Central memory CD8-positive, alpha-beta T cell (primary cell): ENCODE results near the gene MYOF.
A peak's percentile ranks its signal among the peaks of the same experiment; 100 is the strongest.

Experiments
- ATAC-seq: fragments of 150-1000 bp; cut with Tn5 transposase; replicated peaks from 2 replicates; pipeline ENCODE4 v1.10.0; 2022; ENCODE audit warnings: mild to moderate bottlenecking, moderate FRiP score, moderate number of reproducible peaks; ENCODE audit not compliant: poor library complexity, severe bottlenecking; ENCODE audit errors: extremely low read depth
- DNase-seq, 2 donors: peaks; one replicate each; pipeline ENCODE4 v3.0.0; 2021; ENCODE audit warnings: low spot score in 2 of 2
- H3K27ac Mint-ChIP-seq: one replicate; pipeline ENCODE4 v1.8.0; 2022; ENCODE audit warnings: low read depth, mild to moderate bottlenecking, moderate library complexity, mixed read lengths
- H3K27me3 Mint-ChIP-seq: one replicate; pipeline ENCODE4 v1.8.0; 2022; ENCODE audit warnings: mixed read lengths
- H3K36me3 Mint-ChIP-seq: one replicate; pipeline ENCODE4 v1.8.0; 2022; ENCODE audit warnings: mild to moderate bottlenecking, moderate library complexity, mixed read lengths; ENCODE audit not compliant: insufficient read depth
- H3K4me1 Mint-ChIP-seq: one replicate; pipeline ENCODE4 v1.8.0; 2022; ENCODE audit warnings: mixed read lengths
- H3K4me3 Mint-ChIP-seq: one replicate; pipeline ENCODE4 v1.8.0; 2022; ENCODE audit warnings: mild to moderate bottlenecking, moderate library complexity, mixed read lengths
- H3K9me3 Mint-ChIP-seq: one replicate; pipeline ENCODE4 v1.8.0; 2022; ENCODE audit warnings: mixed read lengths

The MYOF gene

GRCh38 chr10:93496322-93497041 lies 14.3 kb upstream of the MYOF start, which contains the start of gene CEP55:
CEP55 (plus strand) TSS chr10:93496612; CDS start chr10:93500052, 3,440 bp downstream.
- peaks cover 19% of the 10 kb centered on the region for H3K4me1 Mint-ChIP-seq
- DNase-seq (peak; percentile 92 to 94), ATAC-seq (peak; percentile 99)
- H3K27me3 Mint-ChIP-seq, result no peaks in the 10 kb centered on the region
- H3K4me3 Mint-ChIP-seq, result peak within 1 kb of the TSS; percentile 84
- peaks cover 7% of the 10 kb centered on the region for H3K36me3 Mint-ChIP-seq
- peak within 1 kb of the TSS; percentile 56 for H3K27ac Mint-ChIP-seq
- H3K9me3 Mint-ChIP-seq, result no peaks in the 10 kb centered on the region

DNA sequence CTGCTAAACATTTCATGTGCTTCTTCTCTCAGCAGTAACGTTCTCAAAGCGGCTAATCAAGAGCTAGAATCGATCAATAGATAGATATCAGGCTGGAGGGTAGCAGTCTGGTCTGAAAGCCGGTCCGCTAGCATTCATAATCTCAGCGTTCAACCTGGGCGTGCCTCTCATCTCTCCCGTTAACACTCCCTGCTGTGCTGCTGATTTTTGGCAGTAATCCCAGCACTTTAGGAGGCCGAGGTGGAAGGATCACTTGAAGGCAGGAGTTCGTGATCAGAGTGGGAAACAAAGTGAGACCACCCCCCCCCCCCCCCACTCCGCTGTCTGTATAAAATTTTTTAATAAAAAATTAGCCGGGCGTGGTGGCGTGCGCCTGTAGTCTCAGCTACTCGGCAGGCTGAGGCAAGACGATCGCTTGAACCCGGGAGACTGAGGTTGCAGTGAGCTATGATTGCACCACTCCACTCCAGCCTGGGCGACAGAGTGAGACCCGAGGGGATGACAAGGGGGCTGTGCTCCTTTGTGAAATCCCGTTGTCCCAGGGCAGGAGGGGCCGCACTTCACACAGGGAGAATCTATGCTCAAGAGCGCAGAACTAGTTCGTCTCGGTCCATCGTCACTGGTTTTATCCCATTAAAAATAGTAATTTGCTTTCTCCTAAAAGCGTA lies 13.7 kb upstream of the MYOF start:
- H3K36me3 Mint-ChIP-seq, result peaks cover 7% of the 10 kb centered on the region
- H3K27ac Mint-ChIP-seq, result peak overlapping the region; percentile 56
- DNase-seq, result no peak

DNA sequence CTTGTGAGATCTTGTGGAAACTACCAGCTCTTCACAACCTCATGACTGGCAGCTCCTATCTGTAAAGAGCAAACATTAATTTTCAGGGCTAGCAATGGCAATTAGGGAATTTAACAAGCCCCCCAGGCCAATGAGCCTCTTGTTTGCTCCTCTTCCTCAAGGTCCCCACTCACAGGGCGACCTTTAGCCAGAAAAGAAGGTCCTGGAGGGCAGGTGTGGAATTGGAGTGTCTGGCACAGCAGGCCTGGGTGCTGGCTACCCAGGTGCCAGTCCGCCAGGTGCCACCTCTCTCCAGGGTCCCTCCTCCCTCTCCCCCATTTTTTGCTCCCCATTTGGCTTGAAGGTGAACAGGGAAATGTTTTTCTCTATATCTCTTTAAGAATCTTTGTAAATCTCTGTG lies 12.4 kb upstream of the MYOF start:
- Mint-ChIP-seq H3K4me1 (peaks cover 19% of the 10 kb centered on the region), H3K27ac (no peak overlapping the region), H3K9me3 (no peaks in the 10 kb centered on the region), H3K27me3 (peaks cover 3% of the 10 kb centered on the region), H3K36me3 (peaks cover 7% of the 10 kb centered on the region), H3K4me3 (no peak overlapping the region)
- ATAC-seq (no peak), DNase-seq (no peak)

More for the DNA sequence above, 13.7 kb upstream of the MYOF start:
- ATAC-seq, result peak; percentile 27
- Mint-ChIP-seq H3K4me1 (peaks cover 19% of the 10 kb centered on the region), H3K9me3 (no peaks in the 10 kb centered on the region), H3K27me3 (no peaks in the 10 kb centered on the region), H3K4me3 (peak overlapping the region; percentile 84)

DNA sequence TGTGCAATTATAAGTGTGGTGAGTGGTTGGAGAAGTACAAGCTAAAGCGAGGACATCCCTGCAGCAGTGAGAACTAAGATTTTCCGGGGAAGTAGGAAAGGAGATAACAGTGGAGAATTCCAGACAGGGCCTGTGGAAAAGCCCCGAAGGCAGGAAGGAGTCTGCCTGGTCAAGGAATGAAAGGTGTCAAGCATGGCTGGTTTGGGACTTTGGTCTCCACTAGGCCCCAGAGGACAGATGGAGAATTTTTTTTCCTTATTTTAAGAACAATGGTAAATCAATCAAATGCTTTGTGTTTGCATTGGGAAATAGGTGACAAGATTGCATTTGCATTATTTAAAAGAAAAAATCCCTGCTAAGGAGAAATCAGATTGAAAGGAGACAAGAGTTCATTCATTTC lies 11.0 kb upstream of the MYOF start:
- Mint-ChIP-seq H3K4me3 (no peak overlapping the region), H3K36me3 (peaks cover 7% of the 10 kb centered on the region), H3K27me3 (peaks cover 16% of the 10 kb centered on the region), H3K9me3 (no peaks in the 10 kb centered on the region), H3K4me1 (peaks cover 14% of the 10 kb centered on the region), H3K27ac (no peak overlapping the region)
- DNase-seq (no peak), ATAC-seq (no peak)

DNA sequence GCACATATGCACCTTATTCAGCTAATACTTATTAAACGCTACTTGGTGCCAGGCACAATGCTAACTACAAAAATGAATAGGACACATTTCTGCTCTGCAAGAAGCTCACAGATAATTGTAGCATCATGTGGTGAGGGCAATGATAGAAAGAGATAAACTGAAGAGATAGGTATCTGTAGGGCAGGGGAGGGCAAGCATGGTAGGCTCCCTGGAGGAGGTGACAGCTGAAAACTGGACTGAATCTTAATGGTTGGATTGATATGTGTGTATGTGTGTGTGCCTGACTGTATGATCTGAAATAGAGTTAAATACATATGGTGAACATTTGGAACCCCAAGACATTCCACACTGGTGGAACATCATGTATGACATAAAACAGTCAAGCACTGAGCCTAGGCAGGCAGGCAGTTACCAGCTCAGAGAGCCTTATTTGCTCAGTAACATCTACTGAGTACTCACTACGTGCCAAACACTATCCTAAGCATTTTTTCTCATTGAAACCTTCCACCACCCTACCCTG lies 9.5 kb upstream of the MYOF start:
- Mint-ChIP-seq H3K27ac (no peak overlapping the region), H3K36me3 (peaks cover 3% of the 10 kb centered on the region), H3K27me3 (peaks cover 16% of the 10 kb centered on the region), H3K4me3 (no peak overlapping the region), H3K4me1 (peaks cover 1% of the 10 kb centered on the region), H3K9me3 (no peaks in the 10 kb centered on the region)
- ATAC-seq, result no peak
- no peak for DNase-seq

DNA sequence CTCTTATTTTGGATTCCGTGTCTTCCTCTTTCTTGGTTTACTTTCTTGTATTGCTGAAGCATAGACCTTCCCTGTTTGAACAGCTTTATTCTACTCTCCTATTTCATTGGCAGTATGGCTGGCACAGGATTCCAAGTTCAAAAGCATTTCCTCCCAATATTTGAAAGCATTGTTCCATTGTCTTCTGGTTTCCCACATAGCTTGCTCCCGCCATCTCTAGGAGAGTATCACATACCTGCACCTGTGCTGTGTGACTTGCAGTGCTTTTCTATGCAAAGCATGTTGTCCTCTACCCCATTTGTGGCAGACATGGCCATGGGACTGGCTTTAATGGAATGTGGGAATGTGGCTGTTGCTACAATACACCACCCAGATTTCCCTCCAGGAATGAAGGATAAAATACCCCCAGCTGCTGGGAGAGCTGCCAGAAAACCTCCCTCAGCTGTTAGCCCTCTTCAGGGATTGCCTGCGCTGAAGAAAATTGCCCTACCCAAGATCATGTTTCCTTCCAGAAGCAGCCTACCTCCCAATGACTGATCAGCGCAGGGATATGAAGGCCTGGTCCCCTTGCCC lies 6.9 kb upstream of the MYOF start:
- no peak overlapping the region for H3K4me3 Mint-ChIP-seq
- ATAC-seq (no peak), DNase-seq (no peak)
- H3K4me1 Mint-ChIP-seq, result no peaks in the 10 kb centered on the region
- peaks cover 29% of the 10 kb centered on the region for H3K27me3 Mint-ChIP-seq
- no peaks in the 10 kb centered on the region for H3K9me3 Mint-ChIP-seq
- no peak overlapping the region for H3K27ac Mint-ChIP-seq
- no peaks in the 10 kb centered on the region for H3K36me3 Mint-ChIP-seq

GRCh38 chr10:93485690-93486089 lies 3.6 kb upstream of the MYOF start:
- H3K4me3 Mint-ChIP-seq, result no peak overlapping the region
- peaks cover 54% of the 10 kb centered on the region for H3K27me3 Mint-ChIP-seq
- no peak for ATAC-seq
- H3K4me1 Mint-ChIP-seq, result peaks cover 10% of the 10 kb centered on the region
- no peaks in the 10 kb centered on the region for H3K36me3 Mint-ChIP-seq
- H3K9me3 Mint-ChIP-seq, result no peaks in the 10 kb centered on the region
- DNase-seq, result no peak
- no peak overlapping the region for H3K27ac Mint-ChIP-seq

DNA sequence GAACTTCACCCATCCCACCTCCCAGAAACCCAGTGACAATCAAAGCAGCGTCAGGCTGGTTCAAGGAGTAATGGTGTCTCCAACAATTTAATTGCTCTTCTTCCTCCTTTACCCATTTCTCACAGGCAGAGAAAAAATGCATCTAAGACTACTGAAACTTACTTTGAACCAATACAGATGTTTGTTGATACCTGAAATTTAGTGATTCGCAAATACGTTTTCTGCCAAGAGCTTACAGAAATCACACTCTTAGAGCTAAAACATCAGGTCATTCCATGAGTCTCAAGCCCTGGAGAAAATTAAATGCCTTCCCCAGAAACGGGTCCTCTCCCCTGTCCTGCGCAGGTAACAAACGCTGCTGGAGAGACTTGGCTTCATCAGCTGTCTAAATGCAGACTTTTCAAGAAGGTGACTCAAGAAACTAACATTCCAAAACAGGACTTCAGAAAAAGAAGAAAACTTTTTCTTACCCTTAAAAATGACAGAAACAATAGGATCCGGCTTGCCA lies 443 bp downstream of the MYOF start:
- peaks cover 10% of the 10 kb centered on the region for H3K4me1 Mint-ChIP-seq
- peak overlapping the region; percentile 72 for H3K4me3 Mint-ChIP-seq
- ATAC-seq (no peak), DNase-seq (no peak)
- no peak overlapping the region for H3K27ac Mint-ChIP-seq
- no peaks in the 10 kb centered on the region for H3K9me3 Mint-ChIP-seq
- peaks cover 40% of the 10 kb centered on the region for H3K27me3 Mint-ChIP-seq
- H3K36me3 Mint-ChIP-seq, result no peaks in the 10 kb centered on the region

- H3K36me3 Mint-ChIP-seq, result no peaks in the 10 kb centered on the region
- no peak overlapping the region for H3K27ac Mint-ChIP-seq
- DNase-seq (no peak), ATAC-seq (no peak)
- H3K4me1 Mint-ChIP-seq, result peaks cover 10% of the 10 kb centered on the region
- H3K9me3 Mint-ChIP-seq, result no peaks in the 10 kb centered on the region
- H3K4me3 Mint-ChIP-seq, result no peak overlapping the region
- H3K27me3 Mint-ChIP-seq, result peaks cover 25% of the 10 kb centered on the region
Measured at GRCh38 chr10:93478873-93479272, 3.3 kb downstream of the MYOF start.

- ATAC-seq (no peak), DNase-seq (no peak)
- Mint-ChIP-seq H3K4me1 (no peaks in the 10 kb centered on the region), H3K27me3 (peaks cover 13% of the 10 kb centered on the region), H3K27ac (no peak overlapping the region), H3K9me3 (no peaks in the 10 kb centered on the region), H3K36me3 (no peaks in the 10 kb centered on the region), H3K4me3 (no peak overlapping the region)
Measured at GRCh38 chr10:93476756-93477155, 5.4 kb downstream of the MYOF start.

- Mint-ChIP-seq H3K27me3 (peaks cover 4% of the 10 kb centered on the region), H3K4me1 (no peaks in the 10 kb centered on the region), H3K27ac (no peak overlapping the region), H3K36me3 (no peaks in the 10 kb centered on the region), H3K4me3 (no peak overlapping the region), H3K9me3 (no peaks in the 10 kb centered on the region)
- ATAC-seq, result no peak
- no peak for DNase-seq
Measured at GRCh38 chr10:93475871-93476270, 6.3 kb downstream of the MYOF start.

GRCh38 chr10:93475227-93475626 lies 6.9 kb downstream of the MYOF start:
- Mint-ChIP-seq H3K4me3 (no peak overlapping the region), H3K9me3 (no peaks in the 10 kb centered on the region), H3K4me1 (no peaks in the 10 kb centered on the region), H3K27me3 (no peaks in the 10 kb centered on the region), H3K27ac (no peak overlapping the region), H3K36me3 (no peaks in the 10 kb centered on the region)
- DNase-seq (no peak), ATAC-seq (no peak)
